ENCODE data around the gene DMRTA1. TPM values are rescaled to one million over a fixed set of nuclear protein-coding genes. Genes with fewer than 3 reads are reported as not detected.

DMRTA1 gene
- total and polyA plus RNA-seq, 2 of the 13 experiments (the other 11 are each of a cell fraction or from before 2014, with no cell fraction given), result 0.13 to 0.16 TPM

DNA sequence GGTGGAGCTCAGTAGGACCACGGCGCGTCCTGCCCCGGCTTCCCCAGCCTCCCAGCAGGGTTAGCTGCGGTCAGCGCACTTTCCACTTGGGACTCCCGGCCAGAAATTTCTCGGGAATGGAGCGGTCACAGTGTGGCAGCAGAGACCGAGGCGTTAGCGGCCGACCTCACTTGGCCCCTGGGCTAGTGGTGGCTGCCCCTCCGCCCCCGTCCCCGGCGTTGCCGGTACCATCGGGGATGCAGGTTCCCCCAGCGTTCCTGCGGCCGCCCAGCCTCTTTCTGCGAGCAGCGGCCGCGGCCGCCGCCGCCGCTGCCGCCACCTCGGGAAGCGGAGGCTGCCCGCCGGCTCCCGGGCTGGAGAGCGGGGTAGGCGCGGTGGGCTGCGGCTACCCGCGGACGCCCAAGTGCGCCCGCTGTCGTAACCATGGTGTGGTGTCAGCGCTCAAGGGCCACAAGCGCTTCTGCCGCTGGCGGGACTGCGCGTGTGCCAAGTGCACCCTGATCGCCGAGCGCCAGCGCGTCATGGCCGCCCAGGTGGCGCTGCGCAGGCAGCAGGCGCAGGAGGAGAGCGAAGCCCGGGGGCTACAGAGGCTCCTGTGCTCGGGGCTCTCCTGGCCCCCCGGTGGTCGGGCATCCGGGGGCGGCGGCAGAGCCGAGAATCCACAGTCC lies 460 bp downstream of the DMRTA1 start:
- CTCF ChIA-PET (ENCODE audit: low intra/inter-chr PET ratio, low total read pairs), result no interaction called here
- H2AFZ ChIP-seq (ENCODE audit: low read length), result no peak overlapping the region
- DNase-seq (ENCODE audit: low spot score) (no peak), FAIRE-seq (no peak), ATAC-seq (peak; percentile 93)
- H3K9me3 ChIP-seq (ENCODE audit: low read length), result no peaks in the 10 kb centered on the region
- H4K20me1 ChIP-seq (ENCODE audit: insufficient read depth, low read length), result no peaks in the 10 kb centered on the region
- no TSS peak for BruUV-seq (replicated peaks)
- no peak overlapping the region for H3K27ac ChIP-seq (ENCODE audit: extremely low read length, insufficient read depth, low read length)
- H3K36me3 ChIP-seq (replicated peaks in 1 of 2; ENCODE audit: control insufficient read depth in 1 of 2, insufficient read depth in 2 of 2, low read length in 2 of 2), result no peaks in the 10 kb centered on the region
- intact Hi-C loops (cut with micrococcal nuclease; ENCODE audit: unreplicated experiment) (no loop called here), in situ Hi-C loops (cut with HindIII; ENCODE audit: extremely low pct_ligation_motif_present, low pct_unique_long_range_greater_than_20kb) (loop anchor here (25.0 kb wide), 1 partner anchor 635 kb away; the partner anchor contains the start of gene MTAP)
- H3K27me3 ChIP-seq (ENCODE audit: control insufficient read depth in 1 of 2, insufficient read depth in 2 of 2, low read length in 2 of 2), result peaks cover 2 to 20% of the 10 kb centered on the region in 2 experiments; a peak in 4 of 5 replicates
- no peak overlapping the region for H3K9ac ChIP-seq (ENCODE audit: insufficient read depth, low read depth, low read length)
- POLR2A ChIA-PET, result no interaction called here
- peak overlapping the region; percentile 79 for H3K4me2 ChIP-seq (ENCODE audit: low read depth, low read length)
- H3K79me2 ChIP-seq (ENCODE audit: insufficient read depth, low read length), result no peaks in the 10 kb centered on the region
- peak overlapping the region; percentile 30 to 66 (median 32); a peak in 5 of 6 replicates for H3K4me3 ChIP-seq (replicated peaks in 1 of 3; ENCODE audit: insufficient read depth in 1 of 3, low read depth in 2 of 3, low read length in 3 of 3)
- WGBS (ENCODE audit: low lambda C conversion rate), result 0% methylated on average over 6 of the region's 70 CpGs
- H3K4me1 ChIP-seq (ENCODE audit: insufficient read depth, low read length), result no peaks in the 10 kb centered on the region
- TF ChIP-seq, protein P1, sequence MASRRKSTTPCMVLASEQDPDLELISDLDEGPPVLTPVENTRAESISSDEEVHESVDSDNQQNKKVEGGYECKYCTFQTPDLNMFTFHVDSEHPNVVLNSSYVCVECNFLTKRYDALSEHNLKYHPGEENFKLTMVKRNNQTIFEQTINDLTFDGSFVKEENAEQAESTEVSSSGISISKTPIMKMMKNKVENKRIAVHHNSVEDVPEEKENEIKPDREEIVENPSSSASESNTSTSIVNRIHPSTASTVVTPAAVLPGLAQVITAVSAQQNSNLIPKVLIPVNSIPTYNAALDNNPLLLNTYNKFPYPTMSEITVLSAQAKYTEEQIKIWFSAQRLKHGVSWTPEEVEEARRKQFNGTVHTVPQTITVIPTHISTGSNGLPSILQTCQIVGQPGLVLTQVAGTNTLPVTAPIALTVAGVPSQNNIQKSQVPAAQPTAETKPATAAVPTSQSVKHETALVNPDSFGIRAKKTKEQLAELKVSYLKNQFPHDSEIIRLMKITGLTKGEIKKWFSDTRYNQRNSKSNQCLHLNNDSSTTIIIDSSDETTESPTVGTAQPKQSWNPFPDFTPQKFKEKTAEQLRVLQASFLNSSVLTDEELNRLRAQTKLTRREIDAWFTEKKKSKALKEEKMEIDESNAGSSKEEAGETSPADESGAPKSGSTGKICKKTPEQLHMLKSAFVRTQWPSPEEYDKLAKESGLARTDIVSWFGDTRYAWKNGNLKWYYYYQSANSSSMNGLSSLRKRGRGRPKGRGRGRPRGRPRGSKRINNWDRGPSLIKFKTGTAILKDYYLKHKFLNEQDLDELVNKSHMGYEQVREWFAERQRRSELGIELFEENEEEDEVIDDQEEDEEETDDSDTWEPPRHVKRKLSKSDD (CRISPR knock-in tag; IDR thresholded peaks at IDR 0.05; ENCODE audit: low read depth), result 0 out of 2 replicates have a peak, but pooled peaks have one; percentile 31
- TF ChIP-seq ZFP82 (CRISPR knock-in tag; IDR thresholded peaks at IDR 0.05; ENCODE audit: borderline replicate concordance), result no peak
- TF ChIP-seq MAFK (conservative IDR thresholded peaks at IDR 0.05 in 1 of 2, IDR thresholded peaks at IDR 0.05 in 1 of 2; ENCODE audit: low read length in 2 of 2), result no peak
- TF ChIP-seq RBFOX2 (IDR thresholded peaks at IDR 0.05; ENCODE audit: low read depth, low read length), result peak; percentile 64
- TF ChIP-seq UBTF (CRISPR knock-in tag; IDR thresholded peaks at IDR 0.05), result peak; percentile 22; the same call in 1 of the 2 replicates
- TF ChIP-seq MYPOP (CRISPR knock-in tag; IDR thresholded peaks at IDR 0.05), result peak; percentile 80
- TF ChIP-seq CTCF (CRISPR knock-in tag; IDR thresholded peaks at IDR 0.05), result peak; percentile 28
- peak; percentile 67 for TF ChIP-seq ZNF777 (CRISPR knock-in tag; IDR thresholded peaks at IDR 0.05)
- peak; percentile 86 for TF ChIP-seq HNRNPLL (IDR thresholded peaks at IDR 0.05; ENCODE audit: low read depth, low read length, poor library complexity, severe bottlenecking)
- no peak for TF ChIP-seq ZC3H4 (CRISPR knock-in tag; IDR thresholded peaks at IDR 0.05; ENCODE audit: borderline replicate concordance)
- TF ChIP-seq HOXA3 (CRISPR knock-in tag; IDR thresholded peaks at IDR 0.05), result peak; percentile 51; the same call in 1 of the 2 replicates
- TF ChIP-seq GABPB1 (CRISPR knock-in tag; IDR thresholded peaks at IDR 0.05), result peak; percentile 12; the same call in 1 of the 2 replicates
- no peak for TF ChIP-seq ZNF556 (CRISPR knock-in tag; IDR thresholded peaks at IDR 0.05; ENCODE audit: borderline replicate concordance)

Data from HepG2 (cell line).